Panc1 (cell line): ENCODE data around the gene C1orf116. TPM values are rescaled to one million over a fixed set of nuclear protein-coding genes. Genes with fewer than 3 reads are reported as not detected.

Experiments used
- ATAC-seq: fragments of 200-7000 bp; cut with Tn5 transposase; 2 replicates; pipeline ENCODE4 v1.9.1; 2020; ENCODE audit warnings: mild to moderate bottlenecking, moderate library complexity
- BruUV-seq: library from RNA; stranded (reverse); fragments of 400-500 nt; replicated peaks from 2 replicates; lab custom pipeline; 2021; lab: Mats Ljungman, UMichigan
- CTCF ChIA-PET: fragments of 300-600 bp; sonication (Branson Sonifier 250); formaldehyde crosslinking; loops from one replicate; lab custom pipeline; 2022; ENCODE audit warnings: antibody characterized with exemption; lab: Charles Lee
- POLR2A ChIA-PET: fragments of 300-600 bp; sonication (Branson Sonifier 250); formaldehyde crosslinking; loops from one replicate; lab custom pipeline; 2022; ENCODE audit warnings: antibody characterized with exemption; lab: Charles Lee
- DNase-seq: peaks from one replicate; pipeline ENCODE4 v3.0.0-alpha.2; 2010; ENCODE audit warnings: low read depth, low spot score
- H3K27ac ChIP-seq: 2 replicates; pipeline ENCODE4 v1.5.1; 2011; ENCODE audit warnings: mild to moderate bottlenecking, low read length, inconsistent platforms
- H3K27me3 ChIP-seq: fragments of 200-500 bp; sonication (Bioruptor generic); 2 replicates; pipeline ENCODE4 v1.6.0; 2014; ENCODE audit warnings: low read length, inconsistent platforms; ENCODE audit not compliant: control insufficient read depth, insufficient read depth
- H3K36me3 ChIP-seq: fragments of 200-500 bp; sonication (Bioruptor generic); 2 replicates; pipeline ENCODE4 v1.5.1; 2014; ENCODE audit warnings: inconsistent platforms, mild to moderate bottlenecking, low read length, moderate library complexity; ENCODE audit not compliant: control insufficient read depth, insufficient read depth
- H3K4me1 ChIP-seq: 2 replicates; pipeline ENCODE4 v1.5.1; 2011; ENCODE audit warnings: inconsistent platforms, mild to moderate bottlenecking, low read length, moderate library complexity; ENCODE audit not compliant: control insufficient read depth, insufficient read depth
- H3K4me3 ChIP-seq, 2 experiments: 2 replicates each; pipeline ENCODE4 v1.5.1; 2011 to 2012; ENCODE audit warnings: low read depth in 2 of 2, low read length in 2 of 2, mild to moderate bottlenecking in 2 of 2, inconsistent platforms in 1 of 2, moderate library complexity in 1 of 2
- H3K9me3 ChIP-seq: fragments of 200-500 bp; sonication (Bioruptor generic); 2 replicates; pipeline ENCODE4 v1.5.1; 2014; ENCODE audit warnings: low read depth, mild to moderate bottlenecking, inconsistent platforms, low read length, moderate library complexity; ENCODE audit not compliant: control insufficient read depth, insufficient read depth
- CTCF ChIP-seq: fragments of 450-650 bp; IDR thresholded peaks from 2 replicates; pipeline ENCODE4 v1.5.1; 2017; ENCODE audit warnings: mild to moderate bottlenecking
- POLR2AphosphoS5 ChIP-seq: IDR thresholded peaks from 2 replicates; pipeline ENCODE4 v1.6.1; 2012; ENCODE audit warnings: mild to moderate bottlenecking, low read depth, low read length, moderate library complexity
- REST ChIP-seq, 2 experiments: IDR thresholded peaks; 2 replicates each; pipeline ENCODE4 v1.6.1; 2011 to 2012; ENCODE audit warnings: low read depth in 2 of 2, control low read depth in 1 of 2, low read length in 1 of 2, mild to moderate bottlenecking in 1 of 2, moderate library complexity in 1 of 2; ENCODE audit not compliant: insufficient read depth in 1 of 2
- SIN3A ChIP-seq: IDR thresholded peaks from 2 replicates; pipeline ENCODE4 v1.6.1; 2012; ENCODE audit warnings: low read depth, mild to moderate bottlenecking, low read length, moderate library complexity, borderline replicate concordance; ENCODE audit not compliant: insufficient read depth
- TCF7L2 ChIP-seq: IDR thresholded peaks from 2 replicates; pipeline ENCODE4 v1.6.1; 2011; ENCODE audit warnings: mild to moderate bottlenecking, low read depth, low read length, inconsistent platforms
- in situ Hi-C: cut with HindIII; loops from 2 replicates; pipeline ENCODE4 v1.10.0; 2016; ENCODE audit warnings: low sequenced_read_pairs, low pct_unique_long_range_greater_than_20kb
- intact Hi-C: fragments of 100-400 bp; cut with micrococcal nuclease; formaldehyde crosslinking; loops from one replicate; pipeline ENCODE4 v1.10.0; 2022; ENCODE audit not compliant: unreplicated experiment
- total RNA-seq: library from RNA; stranded (reverse); gene quantifications from one replicate; pipeline ENCODE4 v1.2.1, GENCODE V29; 2021; ENCODE audit not compliant: unreplicated experiment

C1orf116 gene
- total RNA-seq, 1 experiment from 2014 or later: 0.08 TPM

GRCh38 chr1:206974140-206974539 is 58.4 kb downstream of the C1orf116 start:
- no peak overlapping the region for H3K4me3 ChIP-seq
- no peak overlapping the region for H3K27ac ChIP-seq
- ATAC-seq: no peak
- BruUV-seq: no TSS peak
- TF ChIP-seq REST (IDR thresholded peaks at IDR 0.05; ENCODE audit: insufficient read depth in 1 of 2, low read depth in 2 of 2, low read length in 1 of 2): no peak
- no peak for DNase-seq
- H3K9me3 ChIP-seq: no peaks in the 10 kb centered on the region
- peaks cover 17% of the 10 kb centered on the region for H3K27me3 ChIP-seq
- ChIA-PET CTCF (no interaction called here), POLR2A (no interaction called here)
- intact Hi-C loops: no loop called here
- in situ Hi-C loops: no loop called here
- no peaks in the 10 kb centered on the region for H3K36me3 ChIP-seq
- no peaks in the 10 kb centered on the region for H3K4me1 ChIP-seq

GRCh38 chr1:206972728-206973127 is 59.8 kb downstream of the C1orf116 start:
- in situ Hi-C loops (no loop called here), intact Hi-C loops (no loop called here)
- ATAC-seq (no peak), DNase-seq (no peak)
- no TSS peak for BruUV-seq
- H3K4me3 ChIP-seq: no peak overlapping the region
- no peak for TF ChIP-seq TCF7L2
- TF ChIP-seq SIN3A: no peak
- TF ChIP-seq CTCF: no peak
- no peak for TF ChIP-seq POLR2AphosphoS5
- no peak for TF ChIP-seq REST (IDR thresholded peaks at IDR 0.05; ENCODE audit: insufficient read depth in 1 of 2, low read depth in 2 of 2, low read length in 1 of 2)
- H3K27me3 ChIP-seq: peaks cover 19% of the 10 kb centered on the region
- no peak overlapping the region for H3K27ac ChIP-seq
- H3K9me3 ChIP-seq: no peaks in the 10 kb centered on the region
- CTCF ChIA-PET: no interaction called here
- no peaks in the 10 kb centered on the region for H3K4me1 ChIP-seq
- POLR2A ChIA-PET: no interaction called here
- H3K36me3 ChIP-seq: no peaks in the 10 kb centered on the region
